Measurements from ENCODE around the gene MBD5.
"Not testable (repeated sequence)": the region's sequence is repeated elsewhere in the genome, so short reads cannot be mapped to it uniquely, and the experiment has no call there.

MBD5 gene

GRCh38 chr2:148524519-148524919, 503.6 kb downstream of the MBD5 start:
- no peak for DNase-seq (ENCODE audit: low read depth)

- DNase-seq (ENCODE audit: low read depth), result no peak
Observed at GRCh38 chr2:148525130-148525529, 504.2 kb downstream of the MBD5 start.

- no peak for DNase-seq (ENCODE audit: low read depth)
Observed at GRCh38 chr2:148526509-148527346, 505.8 kb downstream of the MBD5 start.

GRCh38 chr2:148527488-148528340, 506.8 kb downstream of the MBD5 start:
- DNase-seq (ENCODE audit: low read depth), result no peak

- DNase-seq (ENCODE audit: low read depth), result no peak
Observed at GRCh38 chr2:148528356-148529064, 507.6 kb downstream of the MBD5 start.

- DNase-seq (ENCODE audit: low read depth), result no peak
Observed at GRCh38 chr2:148529745-148530144, 508.9 kb downstream of the MBD5 start.

- DNase-seq (ENCODE audit: low read depth), result no peak
Observed at GRCh38 chr2:148530350-148530749, 509.5 kb downstream of the MBD5 start.

- no peak for DNase-seq (ENCODE audit: low read depth)
Observed at GRCh38 chr2:148531235-148531634, 510.3 kb downstream of the MBD5 start.

GRCh38 chr2:148531669-148532428, 511.0 kb downstream of the MBD5 start:
- no peak for DNase-seq (ENCODE audit: low read depth)

GRCh38 chr2:148533004-148533403, 512.1 kb downstream of the MBD5 start:
- DNase-seq (ENCODE audit: low read depth), result no peak

- DNase-seq (ENCODE audit: low read depth), result no peak
Observed at GRCh38 chr2:148533685-148534084, 512.8 kb downstream of the MBD5 start.

GRCh38 chr2:148534416-148535204, 513.7 kb downstream of the MBD5 start:
- DNase-seq (ENCODE audit: low read depth), result no peak

GRCh38 chr2:148538375-148538774, 517.5 kb downstream of the MBD5 start:
- no peak for DNase-seq (ENCODE audit: low read depth)

- no peak for DNase-seq (ENCODE audit: low read depth)
Observed at GRCh38 chr2:148540022-148540421, 519.1 kb downstream of the MBD5 start.

- no peak for DNase-seq (ENCODE audit: low read depth)
Observed at GRCh38 chr2:148541792-148542191, 520.9 kb downstream of the MBD5 start.

- DNase-seq (ENCODE audit: low read depth), result no peak
Observed at GRCh38 chr2:148542614-148543013, 521.7 kb downstream of the MBD5 start.

GRCh38 chr2:148543088-148543540, 522.2 kb downstream of the MBD5 start:
- DNase-seq (ENCODE audit: low read depth), result not testable (repeated sequence)

GRCh38 chr2:148545390-148546256, 524.7 kb downstream of the MBD5 start:
- DNase-seq (ENCODE audit: low read depth), result no peak

- no peak for DNase-seq (ENCODE audit: low read depth)
Observed at GRCh38 chr2:148546270-148546669, 525.4 kb downstream of the MBD5 start.

Data from HS-27A (cell line).